DOHH2 (cell line): ENCODE measurements around the gene SYNPO2.
A peak's percentile ranks its signal among the peaks of the same experiment; 100 is the strongest.

Source experiments
- H3F3A ChIP-seq: fragments of 200-600 bp; sonication (generic), shearing (Covaris generic); 2 replicates; pipeline ENCODE4 v1.6.0; 2016; ENCODE audit warnings: antibody characterized with exemption, mild to moderate bottlenecking; ENCODE audit not compliant: control insufficient read depth, insufficient read depth
- H3K27ac ChIP-seq: fragments of 200-600 bp; sonication (generic); 2 replicates; pipeline ENCODE4 v1.5.1; 2014; ENCODE audit warnings: low read depth, mild to moderate bottlenecking, low read length, moderate library complexity
- H3K27me3 ChIP-seq: fragments of 200-600 bp; sonication (generic); 2 replicates; pipeline ENCODE4 v1.6.1; 2014; ENCODE audit warnings: mild to moderate bottlenecking, low read length, mixed read lengths; ENCODE audit not compliant: control insufficient read depth
- H3K36me3 ChIP-seq: fragments of 200-600 bp; sonication (generic); 2 replicates; pipeline ENCODE4 v1.6.1; 2014; ENCODE audit warnings: mild to moderate bottlenecking, low read length, moderate library complexity, mixed read lengths; ENCODE audit not compliant: control insufficient read depth
- H3K4me1 ChIP-seq: fragments of 200-600 bp; sonication (generic); 2 replicates; pipeline ENCODE4 v1.6.1; 2014; ENCODE audit warnings: mild to moderate bottlenecking, low read length, mixed read lengths; ENCODE audit not compliant: control insufficient read depth
- H3K4me2 ChIP-seq: fragments of 200-600 bp; sonication (generic); 2 replicates; pipeline ENCODE4 v1.6.0; 2014; ENCODE audit warnings: mild to moderate bottlenecking, low read length, moderate library complexity
- H3K4me3 ChIP-seq: fragments of 200-600 bp; sonication (generic); 2 replicates; pipeline ENCODE4 v1.5.1; 2014; ENCODE audit warnings: mild to moderate bottlenecking, low read length, mixed read lengths
- H3K79me2 ChIP-seq: fragments of 200-600 bp; sonication (generic); 2 replicates; pipeline ENCODE4 v1.6.1; 2014; ENCODE audit warnings: mild to moderate bottlenecking, low read length, mixed read lengths; ENCODE audit not compliant: control insufficient read depth
- H3K9me2 ChIP-seq: fragments of 200-600 bp; sonication (generic); replicated peaks from 2 replicates; pipeline ENCODE4 v1.6.1; 2014; ENCODE audit warnings: mild to moderate bottlenecking, low read length, mixed read lengths; ENCODE audit not compliant: control insufficient read depth
- H3K9me3 ChIP-seq: fragments of 200-600 bp; sonication (generic); 2 replicates; pipeline ENCODE4 v1.6.1; 2014; ENCODE audit warnings: antibody characterized with exemption, low read length, mixed read lengths; ENCODE audit not compliant: control insufficient read depth, insufficient read depth
- H4K20me1 ChIP-seq: fragments of 200-600 bp; sonication (generic); 2 replicates; pipeline ENCODE4 v1.6.0; 2014; ENCODE audit warnings: low read depth, mild to moderate bottlenecking, antibody characterized with exemption, low read length, moderate library complexity; ENCODE audit not compliant: control insufficient read depth, insufficient read depth
- EZH2phosphoT487 ChIP-seq: fragments of 200-600 bp; sonication (generic); IDR thresholded peaks from 2 replicates; pipeline ENCODE4 v1.6.1; 2017; ENCODE audit warnings: borderline replicate concordance, mild to moderate bottlenecking, antibody characterized with exemption, low read length, moderate library complexity, mixed read lengths
- TF ChIP-seq, protein P1 (sequence below): fragments of 200-600 bp; sonication (generic); IDR thresholded peaks from one replicate; pipeline ENCODE4 v1.5.1; 2014; ENCODE audit warnings: antibody characterized with exemption, mild to moderate bottlenecking, low read depth, low read length; ENCODE audit not compliant: poor library complexity, severe bottlenecking

The SYNPO2 gene

DNA sequence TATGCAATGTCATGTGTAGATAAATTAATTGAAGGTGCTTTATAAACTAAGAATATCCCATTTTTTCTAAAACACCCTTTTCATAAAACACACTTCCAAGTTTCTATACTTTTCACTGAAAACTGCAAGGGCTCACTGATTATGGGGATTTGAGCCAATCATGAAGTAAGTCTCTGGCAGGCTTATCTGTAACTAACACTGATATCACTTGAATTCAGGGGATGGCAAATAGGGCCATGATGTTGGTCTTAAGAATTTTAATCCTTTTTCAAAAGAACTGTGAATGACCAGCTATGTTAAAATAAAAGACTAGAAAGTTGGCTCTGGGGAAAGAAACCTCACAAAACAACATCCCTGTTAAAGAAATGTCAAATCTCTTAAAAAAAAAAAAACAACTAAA, 39.8 kb upstream of the SYNPO2 start:
- no peak overlapping the region for H3K27ac ChIP-seq
- no peaks in the 10 kb centered on the region for H3K36me3 ChIP-seq
- TF ChIP-seq, protein P1, sequence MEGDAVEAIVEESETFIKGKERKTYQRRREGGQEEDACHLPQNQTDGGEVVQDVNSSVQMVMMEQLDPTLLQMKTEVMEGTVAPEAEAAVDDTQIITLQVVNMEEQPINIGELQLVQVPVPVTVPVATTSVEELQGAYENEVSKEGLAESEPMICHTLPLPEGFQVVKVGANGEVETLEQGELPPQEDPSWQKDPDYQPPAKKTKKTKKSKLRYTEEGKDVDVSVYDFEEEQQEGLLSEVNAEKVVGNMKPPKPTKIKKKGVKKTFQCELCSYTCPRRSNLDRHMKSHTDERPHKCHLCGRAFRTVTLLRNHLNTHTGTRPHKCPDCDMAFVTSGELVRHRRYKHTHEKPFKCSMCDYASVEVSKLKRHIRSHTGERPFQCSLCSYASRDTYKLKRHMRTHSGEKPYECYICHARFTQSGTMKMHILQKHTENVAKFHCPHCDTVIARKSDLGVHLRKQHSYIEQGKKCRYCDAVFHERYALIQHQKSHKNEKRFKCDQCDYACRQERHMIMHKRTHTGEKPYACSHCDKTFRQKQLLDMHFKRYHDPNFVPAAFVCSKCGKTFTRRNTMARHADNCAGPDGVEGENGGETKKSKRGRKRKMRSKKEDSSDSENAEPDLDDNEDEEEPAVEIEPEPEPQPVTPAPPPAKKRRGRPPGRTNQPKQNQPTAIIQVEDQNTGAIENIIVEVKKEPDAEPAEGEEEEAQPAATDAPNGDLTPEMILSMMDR = no peak
- TF ChIP-seq EZH2phosphoT487 = no peak
- no peaks in the 10 kb centered on the region for H3F3A ChIP-seq
- no peak overlapping the region for H3K4me2 ChIP-seq
- no peaks in the 10 kb centered on the region for H4K20me1 ChIP-seq
- peaks cover 17% of the 10 kb centered on the region for H3K4me1 ChIP-seq
- no peaks in the 10 kb centered on the region for H3K9me2 ChIP-seq
- no peak overlapping the region for H3K4me3 ChIP-seq
- no peaks in the 10 kb centered on the region; the same call in 1 of the 2 replicates for H3K9me3 ChIP-seq
- no peaks in the 10 kb centered on the region for H3K27me3 ChIP-seq
- no peaks in the 10 kb centered on the region for H3K79me2 ChIP-seq

DNA sequence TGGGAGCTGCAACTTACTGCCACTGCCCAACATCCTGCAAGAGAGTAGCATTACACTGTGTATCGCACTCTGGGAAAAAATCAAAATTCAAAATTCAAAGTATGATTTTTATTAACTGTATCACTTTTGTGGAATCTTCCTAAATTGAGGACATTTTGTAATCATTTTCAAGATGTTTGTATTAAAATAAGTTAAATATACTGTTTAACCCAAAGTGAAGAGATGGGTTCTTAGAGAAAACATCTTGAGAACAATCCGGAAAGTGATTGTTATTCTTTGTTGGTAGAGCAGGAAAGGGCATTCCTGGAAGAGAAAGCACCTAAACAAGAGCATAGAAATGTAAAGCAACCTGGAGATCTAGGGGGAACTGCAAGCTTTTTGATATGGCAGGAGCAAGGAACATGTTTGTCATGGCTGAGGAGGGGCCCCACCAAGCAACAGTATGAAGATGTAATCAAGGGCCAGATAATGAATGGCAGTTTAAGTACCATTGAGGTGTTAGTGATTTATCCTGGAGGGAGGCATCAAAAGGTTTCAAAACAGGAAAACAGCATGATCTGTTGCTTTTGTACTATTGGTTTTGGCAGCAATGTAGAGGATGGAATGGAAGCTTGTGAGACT, 38.7 kb upstream of the SYNPO2 start:
- Histone ChIP-seq H3K27ac (no peak overlapping the region), H4K20me1 (no peaks in the 10 kb centered on the region), H3K36me3 (no peaks in the 10 kb centered on the region), H3K9me3 (no peaks in the 10 kb centered on the region; the same call in 1 of the 2 replicates), H3F3A (0 out of 2 replicates have a peak, but pooled peaks cover 2% of the 10 kb centered on the region), H3K9me2 (no peaks in the 10 kb centered on the region), H3K27me3 (no peaks in the 10 kb centered on the region), H3K4me2 (peak overlapping the region; percentile 71), H3K4me1 (peaks cover 17% of the 10 kb centered on the region), H3K79me2 (no peaks in the 10 kb centered on the region), H3K4me3 (peak overlapping the region; percentile 61; the same call in 1 of the 2 replicates)
- no peak for TF ChIP-seq EZH2phosphoT487
- TF ChIP-seq, protein P1 = no peak

DNA sequence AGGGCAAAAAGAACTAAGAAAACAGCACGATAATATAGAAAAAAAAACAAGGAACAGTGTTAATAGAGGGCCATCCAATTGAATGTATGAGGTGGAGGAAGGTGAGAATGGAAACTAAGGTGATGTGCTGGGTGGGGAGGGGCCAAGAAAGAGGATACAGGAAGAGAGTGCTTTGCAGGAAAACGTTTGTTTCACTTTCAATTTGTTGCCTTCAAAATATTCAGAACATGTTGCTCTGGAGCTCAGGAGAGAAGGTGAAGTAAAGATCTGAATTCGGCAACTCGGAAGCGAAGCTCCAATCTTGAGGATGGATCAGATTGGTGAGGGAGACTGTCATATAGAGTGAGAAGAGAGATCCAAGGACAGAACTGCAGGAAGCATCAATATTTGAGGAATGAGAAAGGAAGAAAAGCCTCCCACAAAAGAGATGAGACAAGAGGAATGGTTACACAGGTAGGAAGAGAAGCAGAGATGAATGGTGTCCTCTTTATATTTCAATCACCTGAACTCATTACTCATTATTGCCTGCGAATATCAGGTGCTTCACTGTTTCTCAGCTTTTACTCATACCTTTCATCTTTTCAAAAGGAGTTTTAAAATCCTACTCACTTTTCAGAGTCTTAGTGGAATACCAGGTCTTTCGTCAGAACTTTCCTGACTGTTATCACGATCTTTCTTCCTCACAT, 38.0 kb upstream of the SYNPO2 start:
- H3K27me3 ChIP-seq = no peaks in the 10 kb centered on the region
- H3K4me3 ChIP-seq = peak overlapping the region; percentile 61
- TF ChIP-seq, protein P1 = no peak
- no peak for TF ChIP-seq EZH2phosphoT487
- H3F3A ChIP-seq = 0 out of 2 replicates have a peak, but pooled peaks cover 2% of the 10 kb centered on the region
- H3K79me2 ChIP-seq = no peaks in the 10 kb centered on the region
- H3K4me1 ChIP-seq = peaks cover 17% of the 10 kb centered on the region
- no peaks in the 10 kb centered on the region for H3K36me3 ChIP-seq
- no peaks in the 10 kb centered on the region for H3K9me2 ChIP-seq
- H3K27ac ChIP-seq = no peak overlapping the region
- peak overlapping the region; percentile 71 for H3K4me2 ChIP-seq
- no peaks in the 10 kb centered on the region for H4K20me1 ChIP-seq
- H3K9me3 ChIP-seq = no peaks in the 10 kb centered on the region; the same call in 1 of the 2 replicates
